DND-41 (cell line): Measurements from ENCODE around the gene TSPAN1.

ENCODE experiments used
- ATAC-seq: fragments of 200-7000 bp; cut with Tn5 transposase; 3 replicates; pipeline ENCODE4 v1.9.1; 2021; ENCODE audit warnings: low read depth; ENCODE audit not compliant: insufficient read depth
- DNase-seq: peaks from one replicate; pipeline ENCODE4 v3.0.0-alpha.2; 2020
- H2AFZ ChIP-seq: 2 replicates; pipeline ENCODE4 v1.6.0; 2012; ENCODE audit warnings: low read depth, low read length
- H3K27ac ChIP-seq: 2 replicates; pipeline ENCODE4 v1.5.1; 2012; ENCODE audit warnings: low read length, inconsistent platforms
- H3K27me3 ChIP-seq: fragments of 200-600 bp; sonication (generic); 2 replicates; pipeline ENCODE4 v1.6.0; 2012; ENCODE audit warnings: low read length, mild to moderate bottlenecking, inconsistent platforms; ENCODE audit not compliant: insufficient read depth, poor library complexity
- H3K36me3 ChIP-seq: 2 replicates; pipeline ENCODE4 v1.5.1; 2012; ENCODE audit warnings: low read length, inconsistent platforms; ENCODE audit not compliant: insufficient read depth
- H3K4me1 ChIP-seq: 2 replicates; pipeline ENCODE4 v1.5.1; 2012; ENCODE audit warnings: mild to moderate bottlenecking, low read length; ENCODE audit not compliant: insufficient read depth
- H3K4me2 ChIP-seq: 2 replicates; pipeline ENCODE4 v1.6.0; 2012; ENCODE audit warnings: mild to moderate bottlenecking, moderate library complexity, low read length, inconsistent platforms; ENCODE audit not compliant: insufficient read depth
- H3K4me3 ChIP-seq, 2 experiments: fragments of 200-600 bp in 1 of 2; shearing (Covaris generic) in 1 of 2; 2 replicates each; pipeline ENCODE4 v1.5.1; 2012 to 2016; ENCODE audit warnings: inconsistent platforms in 2 of 2, low read length in 2 of 2, mild to moderate bottlenecking in 2 of 2, low read depth in 1 of 2, moderate library complexity in 1 of 2
- H3K79me2 ChIP-seq: 2 replicates; pipeline ENCODE4 v1.6.0; 2012; ENCODE audit warnings: low read length, inconsistent platforms; ENCODE audit not compliant: insufficient read depth
- H3K9ac ChIP-seq: 2 replicates; pipeline ENCODE4 v1.6.0; 2012; ENCODE audit warnings: low read depth, mild to moderate bottlenecking, inconsistent platforms, low read length, moderate library complexity
- H3K9me3 ChIP-seq: 2 replicates; pipeline ENCODE4 v1.5.1; 2012; ENCODE audit warnings: low read length, moderate library complexity, mild to moderate bottlenecking, inconsistent platforms; ENCODE audit not compliant: insufficient read depth, severe bottlenecking
- H4K20me1 ChIP-seq: 2 replicates; pipeline ENCODE4 v1.6.0; 2012; ENCODE audit warnings: low read length; ENCODE audit not compliant: insufficient read depth
- CTCF ChIP-seq: IDR thresholded peaks from 2 replicates; pipeline ENCODE4 v1.5.1; 2012; ENCODE audit warnings: borderline replicate concordance, low read length, moderate library complexity, mild to moderate bottlenecking; ENCODE audit not compliant: poor library complexity, severe bottlenecking; ENCODE audit errors: extremely low read depth
- EZH2 ChIP-seq: IDR thresholded peaks from 3 replicates; pipeline ENCODE4 v1.6.1; 2012; ENCODE audit warnings: borderline replicate concordance, low read depth, mild to moderate bottlenecking, moderate library complexity, low read length, inconsistent platforms; ENCODE audit not compliant: severe bottlenecking

The TSPAN1 gene

GRCh38 chr1:46190539-46190938 is 15.7 kb downstream of the TSPAN1 start:
- ATAC-seq = no peak
- Histone ChIP-seq H3K36me3 (peaks cover 77% of the 10 kb centered on the region), H3K27ac (no peak overlapping the region), H2AFZ (no peak overlapping the region), H3K4me3 (no peak overlapping the region), H3K79me2 (no peaks in the 10 kb centered on the region), H3K27me3 (no peaks in the 10 kb centered on the region), H3K9ac (no peak overlapping the region), H3K4me2 (no peak overlapping the region), H3K9me3 (no peaks in the 10 kb centered on the region), H3K4me1 (no peaks in the 10 kb centered on the region), H4K20me1 (no peaks in the 10 kb centered on the region)
- TF ChIP-seq EZH2 (no peak), CTCF (no peak)
- no peak for DNase-seq

- Histone ChIP-seq H3K27ac (no peak overlapping the region), H3K36me3 (peaks cover 82% of the 10 kb centered on the region), H2AFZ (no peak overlapping the region)
Observed at GRCh38 chr1:46191033-46191701, 16.3 kb downstream of the TSPAN1 start.

GRCh38 chr1:46192171-46192570 is 17.3 kb downstream of the TSPAN1 start:
- Histone ChIP-seq H3K27me3 (no peaks in the 10 kb centered on the region), H4K20me1 (no peaks in the 10 kb centered on the region), H3K4me2 (no peak overlapping the region), H3K36me3 (peaks cover 90% of the 10 kb centered on the region), H3K27ac (no peak overlapping the region), H3K4me1 (peaks cover 10% of the 10 kb centered on the region), H3K9me3 (no peaks in the 10 kb centered on the region), H2AFZ (no peak overlapping the region), H3K4me3 (no peak overlapping the region), H3K79me2 (peaks cover 4% of the 10 kb centered on the region), H3K9ac (no peak overlapping the region)
- ATAC-seq (no peak), DNase-seq (no peak)
- no peak for TF ChIP-seq CTCF
- no peak for TF ChIP-seq EZH2

More at GRCh38 chr1:46191033-46191701, 16.3 kb downstream of the TSPAN1 start:
- peaks cover under 1% of the 10 kb centered on the region; the same call in 1 of the 2 replicates for H3K4me1 ChIP-seq
- no peak overlapping the region for H3K9ac ChIP-seq
- H3K4me3 ChIP-seq = no peak overlapping the region
- H3K79me2 ChIP-seq = no peaks in the 10 kb centered on the region
- H4K20me1 ChIP-seq = no peaks in the 10 kb centered on the region
- ATAC-seq (no peak), DNase-seq (no peak)
- H3K9me3 ChIP-seq = no peaks in the 10 kb centered on the region
- H3K4me2 ChIP-seq = no peak overlapping the region
- H3K27me3 ChIP-seq = no peaks in the 10 kb centered on the region
- no peak for TF ChIP-seq CTCF
- no peak for TF ChIP-seq EZH2

GRCh38 chr1:46193285-46193684 is 18.4 kb downstream of the TSPAN1 start:
- Histone ChIP-seq H3K9me3 (no peaks in the 10 kb centered on the region), H3K4me2 (no peak overlapping the region), H2AFZ (no peak overlapping the region), H3K27ac (no peak overlapping the region), H3K9ac (no peak overlapping the region), H3K4me3 (no peak overlapping the region), H4K20me1 (no peaks in the 10 kb centered on the region), H3K79me2 (peaks cover 14% of the 10 kb centered on the region), H3K4me1 (peaks cover 17% of the 10 kb centered on the region), H3K27me3 (no peaks in the 10 kb centered on the region), H3K36me3 (peaks cover 80% of the 10 kb centered on the region)
- DNase-seq (no peak), ATAC-seq (no peak)
- no peak for TF ChIP-seq EZH2
- TF ChIP-seq CTCF = no peak
